HEK293T (cell line): ENCODE measurements around the gene ATF6B.

Source experiments
- BHLHE40 ChIP-seq: fragments of 450-650 bp; IDR thresholded peaks from 2 replicates; pipeline ENCODE4 v1.6.1; 2016; ENCODE audit warnings: mild to moderate bottlenecking, moderate library complexity, borderline replicate concordance
- LEF1 ChIP-seq: fragments of 450-650 bp; IDR thresholded peaks from 2 replicates; pipeline ENCODE4 v1.6.1; 2017; ENCODE audit warnings: mild to moderate bottlenecking, borderline replicate concordance

DNA sequence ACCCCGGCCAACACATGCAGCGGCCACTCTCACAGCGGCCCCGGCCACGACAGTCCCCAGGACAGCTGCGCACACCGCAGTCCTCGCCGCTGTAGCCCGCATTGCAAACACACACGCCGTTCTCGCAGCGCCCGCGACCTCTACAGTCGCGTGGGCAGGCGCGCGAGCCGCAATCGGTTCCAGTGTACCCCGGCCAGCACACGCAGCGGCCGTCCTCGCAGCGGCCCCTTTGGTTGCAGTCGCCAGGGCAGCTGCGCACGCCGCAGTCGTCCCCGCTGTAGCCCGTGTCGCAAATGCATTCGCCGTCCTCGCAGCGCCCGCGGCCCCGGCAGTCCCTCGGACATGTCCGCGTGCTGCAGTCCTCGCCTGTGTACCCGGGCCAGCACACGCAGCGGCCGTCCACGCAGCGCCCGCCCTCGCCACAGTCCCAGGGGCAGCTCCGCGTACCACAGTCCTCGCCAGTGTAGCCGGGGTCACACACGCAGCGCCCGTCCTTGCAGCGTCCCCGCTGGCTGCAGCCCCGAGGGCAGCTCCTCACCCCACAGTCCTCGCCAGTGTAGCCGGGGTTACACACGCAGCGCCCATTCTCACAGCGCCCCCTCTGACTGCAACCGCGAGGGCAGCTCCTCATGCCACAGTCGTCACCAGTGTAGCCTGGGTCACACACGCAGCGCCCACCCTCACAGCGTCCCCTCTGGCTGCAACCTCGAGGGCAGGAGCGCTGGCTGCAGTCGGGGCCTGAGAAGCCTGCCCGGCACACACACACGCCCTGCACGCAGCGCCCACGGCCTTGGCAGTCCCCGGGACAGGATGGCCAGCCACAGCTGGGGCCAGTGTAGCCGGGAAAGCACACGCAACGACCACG is 31.4 kb downstream of the ATF6B start:
- TF ChIP-seq BHLHE40 (no peak), LEF1 (no peak)
